Adipose tissue (tissue), 3 donors: ENCODE results near the gene OS9. TPM values are rescaled to one million over a fixed set of nuclear protein-coding genes. Genes with fewer than 3 reads are reported as not detected.
"Not testable (repeated sequence)": the region's sequence is repeated elsewhere in the genome, so short reads cannot be mapped to it uniquely, and the experiment has no call there.

Experiments used
- H3K27ac ChIP-seq: one replicate; pipeline ENCODE4 v1.5.1; 2013; ENCODE audit warnings: low read depth, low read length
- WGBS, 3 donors: extraction: QIAGEN DNeasy Blood & Tissue Kit; methylation state at CpG; one replicate each; pipeline ENCODE4 v1.1.7; 2013; 5-methylcytosine and 5-hydroxymethylcytosine counted together
- polyA plus RNA-seq, 3 donors: library from polyadenylated mRNA; stranded (reverse); fragments of 200-250 nt; gene quantifications; one replicate each; pipeline ENCODE4 v1.2.3, GENCODE V29; 2013
- donor health status: healthy with polysubstance abuse.
- donor health status: Bipolar disorder and iron deficiency.
- donor health status: healthy.

The OS9 gene
- polyA plus RNA-seq, 3 donors, result 176 to 204 (median 192) TPM

DNA sequence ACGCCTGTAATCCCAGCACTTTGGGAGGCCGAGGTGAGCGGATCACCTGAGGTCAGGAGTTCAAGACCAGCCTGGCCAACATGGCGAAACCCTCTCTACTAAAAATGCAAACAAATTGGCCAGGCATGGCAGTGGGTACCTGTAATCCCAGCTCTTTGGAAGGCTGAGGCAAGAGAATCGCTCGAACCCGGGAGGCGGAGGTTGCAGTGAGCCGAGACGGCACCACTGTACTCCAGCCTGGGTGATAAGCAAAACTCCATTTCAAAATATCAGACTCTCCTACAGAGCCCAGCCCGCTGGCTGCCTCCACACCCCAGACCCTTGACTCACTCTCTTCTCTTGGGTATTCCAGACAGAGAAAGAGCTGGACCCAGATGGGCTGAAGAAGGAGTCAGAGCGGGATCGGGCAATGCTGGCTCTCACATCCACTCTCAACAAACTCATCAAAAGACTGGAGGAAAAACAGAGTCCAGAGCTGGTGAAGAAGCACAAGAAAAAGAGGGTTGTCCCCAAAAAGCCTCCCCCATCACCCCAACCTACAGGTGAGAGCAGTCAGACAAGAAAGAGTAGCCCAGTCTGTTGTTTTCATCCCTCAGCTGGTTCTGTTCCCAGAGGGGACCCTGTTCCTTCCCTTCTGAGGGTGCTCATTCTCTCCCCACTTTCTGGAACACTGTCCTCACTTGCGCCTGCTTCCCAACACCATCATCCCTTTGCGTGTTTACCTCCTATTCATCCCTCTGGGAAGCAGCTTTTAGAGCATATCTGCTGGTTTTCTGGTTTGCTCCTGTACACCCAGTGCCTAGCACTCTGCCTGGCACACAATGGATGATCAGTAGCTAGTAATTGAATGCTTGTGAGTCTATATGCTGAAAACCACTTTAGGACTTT lies 25.0 kb downstream of the OS9 start:
- WGBS, 3 donors, result 96 to 97% (median 97%) methylated on average over 15 of the region's 15 CpGs

DNA sequence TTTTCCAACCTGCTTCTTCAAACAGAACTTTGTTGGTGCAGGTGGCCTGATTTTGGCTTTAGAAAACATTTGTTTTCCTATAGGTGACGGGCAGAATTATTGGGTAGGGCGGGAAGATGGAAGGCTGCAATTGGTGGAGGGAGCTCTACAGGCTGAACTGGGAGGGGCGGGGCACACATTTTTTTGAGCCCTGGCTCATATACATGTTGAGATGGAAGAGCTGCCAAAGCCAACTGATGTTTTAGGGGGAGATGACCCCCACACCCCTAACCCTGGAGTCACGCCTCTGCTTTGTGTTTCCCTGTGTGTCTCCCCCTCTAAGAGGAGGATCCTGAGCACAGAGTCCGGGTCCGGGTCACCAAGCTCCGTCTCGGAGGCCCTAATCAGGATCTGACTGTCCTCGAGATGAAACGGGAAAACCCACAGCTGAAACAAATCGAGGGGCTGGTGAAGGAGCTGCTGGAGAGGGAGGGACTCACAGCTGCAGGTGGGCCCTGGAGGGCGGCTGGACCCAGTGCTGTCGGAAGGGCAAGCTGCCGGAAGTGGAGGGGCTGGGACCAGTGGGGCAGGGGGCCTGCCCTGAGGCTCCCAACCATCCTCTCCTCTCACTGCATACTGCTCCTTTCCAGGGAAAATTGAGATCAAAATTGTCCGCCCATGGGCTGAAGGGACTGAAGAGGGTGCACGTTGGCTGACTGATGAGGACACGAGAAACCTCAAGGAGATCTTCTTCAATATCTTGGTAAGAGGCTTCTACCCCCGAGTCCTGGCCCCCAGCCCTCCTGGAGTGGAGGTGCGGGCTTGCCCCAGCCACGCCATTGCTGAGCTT lies 26.1 kb downstream of the OS9 start:
- 85 to 93% (median 92%) methylated on average over 18 to 20 of the region's 20 CpGs for WGBS, 3 donors
- no peak overlapping the region for H3K27ac ChIP-seq

More for the DNA sequence above, 25.0 kb downstream of the OS9 start:
- no peak overlapping the region for H3K27ac ChIP-seq

- WGBS, 3 donors, result 82 to 90% (median 86%) methylated on average over 11 of the region's 11 CpGs
- H3K27ac ChIP-seq, result no peak overlapping the region
Measured at GRCh38 chr12:57720606-57721595, 27.0 kb downstream of the OS9 start.

DNA sequence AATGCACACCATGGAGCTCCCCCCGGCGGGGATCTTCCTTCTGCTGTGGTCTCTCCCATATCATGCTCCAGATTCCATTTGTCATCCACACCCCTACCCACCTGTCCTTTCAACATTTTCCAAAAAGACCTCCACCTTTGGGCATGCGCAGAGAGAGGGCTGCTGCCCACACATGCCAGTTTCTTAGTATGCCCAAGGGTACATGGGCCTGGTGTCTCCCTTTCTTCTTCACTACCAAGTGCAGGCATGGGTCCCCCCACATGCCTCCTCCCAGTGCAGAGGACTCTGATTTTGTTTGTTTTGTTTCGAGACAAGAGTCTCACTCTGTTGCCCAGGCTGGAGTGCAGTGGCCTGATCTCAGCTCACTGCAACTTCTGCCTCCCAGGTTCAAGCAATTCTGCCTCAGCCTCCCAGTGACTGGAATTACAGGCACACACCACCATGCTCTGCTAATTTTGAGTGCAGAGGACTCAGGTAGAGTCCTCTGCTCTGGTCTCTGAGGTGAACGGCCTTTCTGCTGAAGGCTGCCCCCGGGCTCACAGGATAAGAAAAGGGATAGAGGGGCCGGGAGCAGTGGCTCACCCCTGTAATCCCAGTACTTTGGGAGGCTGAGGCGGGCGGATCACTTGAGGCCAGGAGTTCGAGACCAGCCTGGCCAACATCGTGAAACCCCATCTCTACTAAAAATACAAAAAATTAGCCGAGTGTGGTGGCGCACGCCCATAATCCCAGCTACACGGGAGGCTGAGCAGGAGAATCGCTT lies 28.1 kb downstream of the OS9 start:
- not testable (repeated sequence) for H3K27ac ChIP-seq
- WGBS, 3 donors, result 92 to 95% (median 93%) methylated on average over 15 to 16 of the region's 16 CpGs

- H3K27ac ChIP-seq, result no peak overlapping the region
- WGBS, 3 donors, result 54 to 68% (median 64%) methylated on average over 11 of the region's 11 CpGs
Measured at GRCh38 chr12:57722716-57723629, 29.0 kb downstream of the OS9 start.

- no peak overlapping the region for H3K27ac ChIP-seq
- 63 to 78% (median 69%) methylated on average over 2 of the region's 2 CpGs for WGBS, 3 donors
Measured at GRCh38 chr12:57723630-57723962, 29.7 kb downstream of the OS9 start.

DNA sequence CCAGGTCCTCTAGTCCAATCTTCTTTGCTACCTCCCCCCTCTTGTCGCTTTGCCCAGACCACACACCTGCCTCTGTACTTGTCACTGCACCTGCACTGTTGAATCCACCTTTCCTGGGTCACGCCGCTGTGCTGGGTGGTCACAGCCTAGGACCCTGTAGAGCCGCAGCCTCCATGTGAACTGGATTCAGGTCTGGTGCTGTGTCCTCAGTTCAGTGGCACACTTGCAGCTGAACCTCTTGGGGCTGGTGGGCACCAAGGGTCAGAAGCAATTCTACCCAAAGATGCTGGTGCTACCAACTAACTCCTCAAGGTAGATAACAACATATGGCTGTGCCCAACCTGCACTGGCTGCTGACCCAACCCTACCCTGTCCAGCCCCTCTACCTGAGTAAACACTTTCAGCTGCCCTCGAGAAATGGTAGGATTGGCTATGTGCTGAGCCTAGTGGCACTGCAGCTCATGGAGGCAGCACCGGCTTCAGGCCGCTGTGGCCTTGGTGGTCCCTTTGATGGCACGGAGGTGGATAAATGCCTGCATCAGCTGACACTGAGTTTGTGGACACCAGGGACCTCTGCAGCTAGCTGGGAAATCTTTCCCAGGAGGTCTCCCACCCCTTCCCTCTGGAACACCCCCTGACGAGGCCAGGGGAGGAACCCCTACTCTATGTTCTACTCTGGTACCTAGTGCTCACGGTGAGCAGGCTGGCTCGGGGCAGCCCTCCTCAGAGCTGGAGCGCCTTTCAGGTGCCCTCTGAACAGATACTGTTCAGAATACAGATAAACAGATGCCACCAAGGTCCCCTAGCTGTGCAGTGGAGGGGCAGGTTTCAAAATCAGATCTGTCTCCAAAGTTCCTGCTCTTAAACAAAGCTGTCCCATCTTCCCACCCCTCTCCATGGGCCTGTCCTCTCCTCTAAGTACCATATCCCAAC lies 30.3 kb downstream of the OS9 start:
- H3K27ac ChIP-seq, result no peak overlapping the region
- WGBS, 3 donors, result 70 to 88% (median 83%) methylated on average over 12 of the region's 12 CpGs

GRCh38 chr12:57724936-57725740 lies 31.2 kb downstream of the OS9 start:
- whole genome bisulfite sequencing, 3 donors, result 57 to 67% (median 62%) methylated on average over 8 to 11 of the region's 11 CpGs

DNA sequence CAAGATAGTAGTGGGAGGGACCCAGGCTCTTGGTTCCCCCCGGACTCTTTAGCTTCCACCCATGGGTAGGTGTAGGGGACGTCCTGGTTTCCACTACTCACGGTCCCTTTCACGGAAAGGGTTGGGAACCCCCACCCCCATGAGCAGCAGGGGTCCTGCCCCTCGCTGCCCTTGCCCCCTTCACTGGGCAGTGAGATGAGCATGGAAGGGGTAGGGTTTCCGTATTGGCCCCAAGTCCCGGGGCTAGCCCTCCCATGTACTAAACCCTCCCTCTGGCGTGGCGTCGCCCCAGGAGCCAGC lies 31.9 kb downstream of the OS9 start:
- H3K27ac ChIP-seq, result no peak overlapping the region
- 7 to 42% (median 39%) methylated on average over 10 of the region's 10 CpGs for WGBS, 3 donors

More at GRCh38 chr12:57724936-57725740, 31.2 kb downstream of the OS9 start:
- H3K27ac ChIP-seq, result no peak overlapping the region

GRCh38 chr12:57726151-57726883 lies 32.4 kb downstream of the OS9 start:
- H3K27ac ChIP-seq, result no peak overlapping the region
- 9 to 48% (median 31%) methylated on average over 52 to 79 of the region's 79 CpGs for WGBS, 3 donors

DNA sequence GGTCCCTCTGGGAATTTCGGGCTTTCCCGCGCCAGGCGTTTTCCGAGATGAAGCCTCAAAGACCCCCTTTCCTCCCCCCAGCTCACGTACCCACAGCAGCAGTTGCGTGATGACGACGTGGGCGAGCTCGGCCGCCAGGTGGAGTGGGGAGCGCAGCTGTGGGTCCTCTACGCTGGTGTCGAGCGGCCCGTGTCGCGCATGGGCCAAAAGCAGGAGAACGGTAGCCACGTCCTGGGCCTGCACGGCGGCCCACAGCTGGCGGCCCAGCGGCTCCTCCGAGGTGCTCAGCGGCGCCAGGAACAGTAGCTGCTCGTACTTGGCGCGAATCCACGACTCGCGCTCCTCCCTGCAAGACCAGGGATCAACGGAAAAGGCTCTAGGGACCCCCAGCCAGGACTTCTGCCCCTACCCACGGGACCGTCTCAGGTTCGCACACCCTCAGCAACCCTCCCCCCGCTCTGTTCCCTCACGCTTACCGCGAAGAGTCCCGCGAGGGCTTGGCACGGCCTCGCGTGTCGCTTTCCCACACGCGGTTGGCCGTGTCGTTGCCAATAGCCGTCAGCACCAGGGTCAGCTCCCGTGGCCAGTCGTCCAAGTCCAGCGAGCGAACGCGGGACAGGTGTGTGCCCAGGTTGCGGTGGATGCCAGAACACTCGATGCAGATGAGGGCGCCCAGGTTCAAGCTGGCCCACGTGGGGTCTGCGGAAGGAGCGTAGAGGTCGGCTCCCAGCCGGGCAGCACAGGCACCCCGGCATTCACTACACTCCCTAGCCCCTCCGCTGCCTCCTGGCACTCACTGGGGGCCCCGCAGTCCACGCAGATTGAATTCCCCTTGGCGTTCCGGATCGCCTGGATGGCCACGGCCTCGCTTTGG lies 33.2 kb downstream of the OS9 start:
- WGBS, 3 donors, result 10 to 58% (median 46%) methylated on average over 75 to 76 of the region's 76 CpGs

GRCh38 chr12:57727758-57728395 lies 33.9 kb downstream of the OS9 start:
- 52 to 70% (median 68%) methylated on average over 21 of the region's 21 CpGs for WGBS, 3 donors
- no peak overlapping the region for H3K27ac ChIP-seq

More for the DNA sequence above, 33.2 kb downstream of the OS9 start:
- no peak overlapping the region for H3K27ac ChIP-seq

DNA sequence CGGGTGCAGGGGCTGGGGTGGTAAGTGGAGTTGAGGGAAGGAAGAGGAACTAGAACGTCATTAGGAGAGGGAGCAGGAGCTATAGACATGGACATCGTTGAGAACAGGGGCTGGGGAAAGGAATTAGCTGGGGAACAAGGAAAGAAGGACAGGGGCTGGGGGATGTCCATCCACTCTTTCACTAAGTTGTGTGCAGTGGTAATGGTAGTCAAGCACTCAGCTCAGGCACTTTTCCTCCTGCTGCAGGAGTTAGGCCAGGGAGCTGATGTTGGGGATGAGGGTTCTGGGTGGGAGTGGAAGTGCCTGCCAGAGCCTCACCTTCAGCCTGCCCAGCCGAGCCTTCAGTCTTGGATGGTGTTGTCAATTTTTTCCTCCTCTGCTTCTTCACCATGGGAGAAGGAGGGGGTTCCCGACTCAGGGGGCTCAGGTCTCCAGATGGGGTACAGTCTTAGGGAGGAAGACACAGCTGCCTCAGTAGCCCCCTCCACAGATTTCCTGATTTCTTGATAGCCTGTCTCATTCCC lies 35.5 kb downstream of the OS9 start:
- 49 to 67% (median 58%) methylated on average over 5 of the region's 5 CpGs for WGBS, 3 donors
- H3K27ac ChIP-seq, result no peak overlapping the region
